NOMO-1 treated with DMSO at 0.1 percent for 48 hours (cell line): ENCODE results near the gene UBE3B.
"Not testable (repeated sequence)": the region's sequence is repeated elsewhere in the genome, so short reads cannot be mapped to it uniquely, and the experiment has no call there.

Experiments
- DNase-seq: peaks from one replicate; lab custom pipeline; 2025; ENCODE audit not compliant: unreplicated experiment; lab: John Stamatoyannopoulos, UW

Gene UBE3B

GRCh38 chr12:109477185-109477962, at the start of gene UBE3B, which contains the start of gene KCTD10:
UBE3B (plus strand) TSS chr12:109477634; CDS start chr12:109483552, 5,918 bp downstream.
KCTD10 (minus strand) TSS chr12:109477300; CDS start chr12:109477262, 38 bp downstream.
- DNase-seq = peak; percentile 75

GRCh38 chr12:109428037-109428629, 49.3 kb upstream of the UBE3B start:
- peak; percentile 71 for DNase-seq

GRCh38 chr12:109428804-109429203, 48.6 kb upstream of the UBE3B start:
- not testable (repeated sequence) for DNase-seq

- DNase-seq = no peak
Observed at GRCh38 chr12:109430244-109430643, 47.2 kb upstream of the UBE3B start.

- no peak for DNase-seq
Observed at GRCh38 chr12:109432431-109432830, 45.0 kb upstream of the UBE3B start.

GRCh38 chr12:109432842-109433304, 44.6 kb upstream of the UBE3B start:
- peak; percentile 43 for DNase-seq

- no peak for DNase-seq
Observed at GRCh38 chr12:109433618-109434017, 43.8 kb upstream of the UBE3B start.

- DNase-seq = no peak
Observed at GRCh38 chr12:109434582-109434981, 42.9 kb upstream of the UBE3B start.

GRCh38 chr12:109435428-109436187, 41.8 kb upstream of the UBE3B start:
- no peak for DNase-seq

- no peak for DNase-seq
Observed at GRCh38 chr12:109436188-109436560, 41.3 kb upstream of the UBE3B start.

- no peak for DNase-seq
Observed at GRCh38 chr12:109439181-109439580, 38.3 kb upstream of the UBE3B start.

GRCh38 chr12:109439951-109440350, 37.5 kb upstream of the UBE3B start:
- DNase-seq = not testable (repeated sequence)

- DNase-seq = no peak
Observed at GRCh38 chr12:109440851-109441490, 36.5 kb upstream of the UBE3B start.

- DNase-seq = no peak
Observed at GRCh38 chr12:109443794-109444193, 33.6 kb upstream of the UBE3B start.

GRCh38 chr12:109444259-109444658, 33.2 kb upstream of the UBE3B start:
- DNase-seq = no peak

GRCh38 chr12:109445191-109445609, 32.2 kb upstream of the UBE3B start:
- no peak for DNase-seq

- no peak for DNase-seq
Observed at GRCh38 chr12:109446869-109447268, 30.6 kb upstream of the UBE3B start.

- no peak for DNase-seq
Observed at GRCh38 chr12:109447482-109447881, 30.0 kb upstream of the UBE3B start.

- DNase-seq = no peak
Observed at GRCh38 chr12:109448272-109448671, 29.2 kb upstream of the UBE3B start.

- DNase-seq = no peak
Observed at GRCh38 chr12:109448707-109449390, 28.6 kb upstream of the UBE3B start.
